ENCODE results near the gene DTX1. TPM values are rescaled to one million over a fixed set of nuclear protein-coding genes. Genes with fewer than 3 reads are reported as not detected.

DTX1 gene
- polyA plus RNA-seq = 1 to 10 TPM in 2 of 3 donors, not detected in 1; 1.1 to 2.1 TPM

- peak; percentile 19 to 35 (median 34) for DNase-seq
- Mint-ChIP-seq H3K4me1 (peaks cover 4 to 17% of the 10 kb centered on the region in 2 donors), H3K36me3 (no peaks in the 10 kb centered on the region), H3K9me3 (no peaks in the 10 kb centered on the region), H3K4me3 (peak within 1 kb of the TSS; percentile 45 to 78 (median 68)), H3K27ac (peak within 1 kb of the TSS in 1 of 6 donors; percentile 42), H3K27me3 (ENCODE audit: low read depth in 3 of 3) (peaks cover 0 to 6% (median 5%) of the 10 kb centered on the region in 3 donors)
Measured at GRCh38 chr12:113056631-113057488, at the start of gene DTX1. DTX1 (plus strand) TSS chr12:113056730; CDS start chr12:113058193, 1,463 bp downstream.

GRCh38 chr12:113007166-113007565 lies 49.4 kb upstream of the DTX1 start:
- DNase-seq = no peak
- peaks cover 0 to 2% (median 0%) of the 10 kb centered on the region in 3 donors for H3K27me3 Mint-ChIP-seq (ENCODE audit: low read depth in 3 of 3)
- H3K4me3 Mint-ChIP-seq = no peak overlapping the region
- H3K36me3 Mint-ChIP-seq = peaks cover 45 to 83% (median 57%) of the 10 kb centered on the region in 3 donors
- H3K9me3 Mint-ChIP-seq = peaks cover 0 to 2% (median 0%) of the 10 kb centered on the region in 6 donors
- H3K27ac Mint-ChIP-seq = peak overlapping the region in 1 of 6 donors; percentile 6
- peaks cover 0 to 1% of the 10 kb centered on the region in 2 donors for H3K4me1 Mint-ChIP-seq

GRCh38 chr12:113010701-113011100 lies 45.8 kb upstream of the DTX1 start:
- Mint-ChIP-seq H3K27ac (peak overlapping the region in 3 of 6 donors; percentile 4 to 70 (median 14)), H3K27me3 (ENCODE audit: low read depth in 3 of 3) (peaks cover 0 to 3% (median 0%) of the 10 kb centered on the region in 3 donors), H3K4me3 (no peak overlapping the region), H3K4me1 (no peaks in the 10 kb centered on the region), H3K36me3 (peaks cover 41 to 54% (median 43%) of the 10 kb centered on the region in 3 donors), H3K9me3 (peaks cover 0 to 2% (median 0%) of the 10 kb centered on the region in 6 donors)
- DNase-seq = no peak

GRCh38 chr12:113014565-113014964 lies 42.0 kb upstream of the DTX1 start:
- peaks cover 0 to 8% (median 4%) of the 10 kb centered on the region in 3 donors for H3K27me3 Mint-ChIP-seq (ENCODE audit: low read depth in 3 of 3)
- H3K36me3 Mint-ChIP-seq = peaks cover 23 to 29% (median 23%) of the 10 kb centered on the region in 3 donors
- H3K4me3 Mint-ChIP-seq = no peak overlapping the region
- no peak overlapping the region for H3K27ac Mint-ChIP-seq
- H3K4me1 Mint-ChIP-seq = no peaks in the 10 kb centered on the region
- no peak for DNase-seq
- peaks cover 0 to 2% (median 0%) of the 10 kb centered on the region in 6 donors for H3K9me3 Mint-ChIP-seq

- H3K36me3 Mint-ChIP-seq = peaks cover under 1 to 7% (median 4%) of the 10 kb centered on the region in 3 donors
- DNase-seq = no peak
- H3K27me3 Mint-ChIP-seq (ENCODE audit: low read depth in 3 of 3) = peaks cover 0 to 10% (median 4%) of the 10 kb centered on the region in 3 donors
- H3K9me3 Mint-ChIP-seq = no peaks in the 10 kb centered on the region
- no peak overlapping the region for H3K27ac Mint-ChIP-seq
- no peak overlapping the region for H3K4me3 Mint-ChIP-seq
- no peaks in the 10 kb centered on the region for H3K4me1 Mint-ChIP-seq
Measured at GRCh38 chr12:113016796-113017195, 39.7 kb upstream of the DTX1 start.

GRCh38 chr12:113019025-113019424 lies 37.5 kb upstream of the DTX1 start:
- Mint-ChIP-seq H3K36me3 (no peaks in the 10 kb centered on the region), H3K9me3 (no peaks in the 10 kb centered on the region), H3K4me3 (no peak overlapping the region), H3K27ac (no peak overlapping the region), H3K4me1 (no peaks in the 10 kb centered on the region), H3K27me3 (ENCODE audit: low read depth in 3 of 3) (peaks cover 0 to 10% (median 7%) of the 10 kb centered on the region in 3 donors)
- DNase-seq = no peak

- no peak overlapping the region for H3K4me3 Mint-ChIP-seq
- peaks cover 2 to 9% (median 7%) of the 10 kb centered on the region in 3 donors for H3K27me3 Mint-ChIP-seq (ENCODE audit: low read depth in 3 of 3)
- H3K36me3 Mint-ChIP-seq = no peaks in the 10 kb centered on the region
- H3K4me1 Mint-ChIP-seq = no peaks in the 10 kb centered on the region
- DNase-seq = no peak
- H3K27ac Mint-ChIP-seq = no peak overlapping the region
- H3K9me3 Mint-ChIP-seq = no peaks in the 10 kb centered on the region
Measured at GRCh38 chr12:113021500-113021899, 35.0 kb upstream of the DTX1 start.

- H3K9me3 Mint-ChIP-seq = no peaks in the 10 kb centered on the region
Measured at GRCh38 chr12:113022563-113023297, 33.8 kb upstream of the DTX1 start.

GRCh38 chr12:113027726-113028125 lies 28.8 kb upstream of the DTX1 start:
- Mint-ChIP-seq H3K36me3 (no peaks in the 10 kb centered on the region), H3K27ac (no peak overlapping the region), H3K9me3 (no peaks in the 10 kb centered on the region), H3K27me3 (ENCODE audit: low read depth in 3 of 3) (peaks cover 2 to 6% (median 5%) of the 10 kb centered on the region in 3 donors), H3K4me1 (no peaks in the 10 kb centered on the region), H3K4me3 (no peak overlapping the region)
- DNase-seq = no peak

More at GRCh38 chr12:113022563-113023297, 33.8 kb upstream of the DTX1 start:
- H3K36me3 Mint-ChIP-seq = no peaks in the 10 kb centered on the region
- no peak overlapping the region for H3K27ac Mint-ChIP-seq
- H3K27me3 Mint-ChIP-seq (ENCODE audit: low read depth in 3 of 3) = peaks cover 2 to 5% (median 2%) of the 10 kb centered on the region in 3 donors
- no peaks in the 10 kb centered on the region for H3K4me1 Mint-ChIP-seq
- DNase-seq = no peak
- no peak overlapping the region for H3K4me3 Mint-ChIP-seq

- DNase-seq = peak in 2 of 3 donors; percentile 5 to 26
- H3K9me3 Mint-ChIP-seq = no peaks in the 10 kb centered on the region
- H3K27ac Mint-ChIP-seq = no peak overlapping the region
- peaks cover 2 to 6% (median 3%) of the 10 kb centered on the region in 3 donors for H3K27me3 Mint-ChIP-seq (ENCODE audit: low read depth in 3 of 3)
- no peak overlapping the region for H3K4me3 Mint-ChIP-seq
- no peaks in the 10 kb centered on the region for H3K4me1 Mint-ChIP-seq
- H3K36me3 Mint-ChIP-seq = no peaks in the 10 kb centered on the region
Measured at GRCh38 chr12:113030875-113031525, 25.5 kb upstream of the DTX1 start.

GRCh38 chr12:113039911-113040445 lies 16.6 kb upstream of the DTX1 start:
- DNase-seq = no peak
- H3K9me3 Mint-ChIP-seq = no peaks in the 10 kb centered on the region
- no peaks in the 10 kb centered on the region for H3K36me3 Mint-ChIP-seq
- H3K27me3 Mint-ChIP-seq (ENCODE audit: low read depth in 3 of 3) = peaks cover 0 to 7% (median 5%) of the 10 kb centered on the region in 3 donors
- no peak overlapping the region for H3K27ac Mint-ChIP-seq
- H3K4me1 Mint-ChIP-seq = no peaks in the 10 kb centered on the region
- no peak overlapping the region for H3K4me3 Mint-ChIP-seq

GRCh38 chr12:113040722-113041171 lies 15.8 kb upstream of the DTX1 start:
- no peak overlapping the region for H3K27ac Mint-ChIP-seq
- no peaks in the 10 kb centered on the region for H3K9me3 Mint-ChIP-seq
- peaks cover 0 to 10% (median 5%) of the 10 kb centered on the region in 3 donors for H3K27me3 Mint-ChIP-seq (ENCODE audit: low read depth in 3 of 3)
- no peak for DNase-seq
- H3K36me3 Mint-ChIP-seq = no peaks in the 10 kb centered on the region
- no peak overlapping the region for H3K4me3 Mint-ChIP-seq
- no peaks in the 10 kb centered on the region for H3K4me1 Mint-ChIP-seq

GRCh38 chr12:113041560-113041959 lies 15.0 kb upstream of the DTX1 start:
- Mint-ChIP-seq H3K27ac (no peak overlapping the region), H3K4me3 (no peak overlapping the region), H3K4me1 (no peaks in the 10 kb centered on the region), H3K9me3 (no peaks in the 10 kb centered on the region), H3K36me3 (no peaks in the 10 kb centered on the region), H3K27me3 (ENCODE audit: low read depth in 3 of 3) (peaks cover 0 to 10% (median 5%) of the 10 kb centered on the region in 3 donors)
- no peak for DNase-seq

Data from immature natural killer cell (primary cell).